A549 (cell line): ENCODE data around the gene P2RY8.

Source experiments
- CEBPB ChIP-seq, 2 experiments: fragments of >200 bp in 1 of 2; sonication (Bioruptor Twin) in 1 of 2; formaldehyde crosslinking in 1 of 2; IDR thresholded peaks; 2 replicates each; pipeline ENCODE4 v1.6.1; 2012 to 2016
- CHD2 ChIP-seq: fragments of 150-350 bp; IDR thresholded peaks from 2 replicates; pipeline ENCODE4 v1.6.1; 2014; ENCODE audit warnings: low read length; ENCODE audit not compliant: partially characterized antibody
- CTCF ChIP-seq: fragments of >200 bp; sonication (Bioruptor Twin); formaldehyde crosslinking; IDR thresholded peaks from 3 replicates; pipeline ENCODE4 v1.5.1; 2016

GRCh38 chrX:1480082-1480785 is 56.8 kb downstream of the P2RY8 start:
- no peak for TF ChIP-seq CTCF
- TF ChIP-seq CEBPB (IDR thresholded peaks at IDR 0.05): no peak
- no peak for TF ChIP-seq CHD2
